ENCODE measurements around the gene EDEM1. TPM values are rescaled to one million over a fixed set of nuclear protein-coding genes. Genes with fewer than 3 reads are reported as not detected.

The EDEM1 gene
- total and polyA plus RNA-seq, 2 donors (not counting 1 experiment from before 2014, with no cell fraction given) = 58.3 to 167 TPM

DNA sequence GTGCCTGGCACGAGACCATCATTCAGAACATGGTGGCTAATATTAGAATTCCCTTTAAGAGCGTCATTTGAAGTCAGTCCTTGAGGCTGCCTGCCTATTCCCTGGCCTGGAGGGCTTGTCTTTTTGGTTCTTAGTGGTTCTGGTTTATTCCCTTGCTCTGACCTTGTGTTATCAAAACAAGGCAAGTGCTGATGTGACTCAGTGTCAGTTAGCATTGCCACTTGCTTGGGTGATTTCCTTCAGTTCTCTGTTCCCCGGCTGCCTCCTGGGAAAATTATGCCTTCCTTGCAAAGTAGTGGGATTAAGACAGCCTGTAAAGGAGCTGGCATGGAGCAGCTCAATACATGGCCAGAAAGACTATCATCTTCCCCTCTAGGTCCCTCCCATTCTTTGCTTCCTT is 64.6 kb downstream of the EDEM1 start:
- H2AFZ ChIP-seq (ENCODE audit: insufficient read depth, low read depth, low read length, poor library complexity, severe bottlenecking) = no peak overlapping the region

DNA sequence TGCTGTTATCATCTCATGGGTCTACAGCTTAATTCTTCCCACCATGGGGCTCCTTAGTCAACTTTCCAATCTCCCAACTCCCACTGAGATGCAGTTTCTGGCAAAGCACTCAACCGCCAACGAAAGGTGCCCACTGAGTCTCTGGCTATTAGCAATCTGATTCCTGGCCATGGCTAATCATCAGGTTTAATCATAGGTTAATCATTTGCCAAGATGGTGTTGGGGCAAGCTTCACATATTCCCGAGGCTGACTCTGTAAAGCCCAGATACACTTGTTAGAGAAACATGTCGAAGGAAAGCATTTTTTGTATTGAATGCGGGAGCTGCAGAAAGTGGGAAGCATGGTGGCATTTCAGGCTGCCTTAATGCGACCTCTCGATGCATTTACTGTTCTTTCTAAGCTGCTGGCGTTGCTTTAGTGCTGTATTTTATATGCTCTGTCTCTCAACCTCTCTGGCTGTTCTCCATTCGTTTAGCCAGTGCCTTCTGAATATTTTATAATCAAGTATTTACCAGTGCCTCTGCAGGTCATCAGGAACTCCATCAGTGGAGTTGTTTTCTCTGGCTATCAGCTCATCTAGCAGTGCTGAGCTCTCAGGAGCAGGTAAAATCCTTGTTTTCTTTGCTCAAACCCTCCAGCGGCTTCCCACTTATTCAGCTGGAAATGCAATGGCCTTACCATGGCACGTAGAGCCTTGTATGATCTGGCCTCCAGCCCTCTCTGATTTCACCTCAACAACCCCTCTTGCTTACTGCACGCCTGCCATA is 67.0 kb downstream of the EDEM1 start:
- Mint-ChIP-seq H3K4me1 (peaks cover 13% of the 10 kb centered on the region), H3K27me3 (no peaks in the 10 kb centered on the region), H3K4me3 (no peak overlapping the region), H3K27ac (no peak overlapping the region), H3K9me3 (ENCODE audit: insufficient read depth) (no peaks in the 10 kb centered on the region)
- WGBS (ENCODE audit: insufficient coverage) = 94% methylated on average over 10 of the region's 12 CpGs
- no peak for ATAC-seq (ENCODE audit: low read depth)
- TF ChIP-seq EZH2 (IDR thresholded peaks at IDR 0.05; ENCODE audit: borderline replicate concordance, insufficient read depth, low read depth, low read length, poor library complexity, severe bottlenecking) = no peak
- TF ChIP-seq, protein P1, sequence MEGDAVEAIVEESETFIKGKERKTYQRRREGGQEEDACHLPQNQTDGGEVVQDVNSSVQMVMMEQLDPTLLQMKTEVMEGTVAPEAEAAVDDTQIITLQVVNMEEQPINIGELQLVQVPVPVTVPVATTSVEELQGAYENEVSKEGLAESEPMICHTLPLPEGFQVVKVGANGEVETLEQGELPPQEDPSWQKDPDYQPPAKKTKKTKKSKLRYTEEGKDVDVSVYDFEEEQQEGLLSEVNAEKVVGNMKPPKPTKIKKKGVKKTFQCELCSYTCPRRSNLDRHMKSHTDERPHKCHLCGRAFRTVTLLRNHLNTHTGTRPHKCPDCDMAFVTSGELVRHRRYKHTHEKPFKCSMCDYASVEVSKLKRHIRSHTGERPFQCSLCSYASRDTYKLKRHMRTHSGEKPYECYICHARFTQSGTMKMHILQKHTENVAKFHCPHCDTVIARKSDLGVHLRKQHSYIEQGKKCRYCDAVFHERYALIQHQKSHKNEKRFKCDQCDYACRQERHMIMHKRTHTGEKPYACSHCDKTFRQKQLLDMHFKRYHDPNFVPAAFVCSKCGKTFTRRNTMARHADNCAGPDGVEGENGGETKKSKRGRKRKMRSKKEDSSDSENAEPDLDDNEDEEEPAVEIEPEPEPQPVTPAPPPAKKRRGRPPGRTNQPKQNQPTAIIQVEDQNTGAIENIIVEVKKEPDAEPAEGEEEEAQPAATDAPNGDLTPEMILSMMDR (IDR thresholded peaks at IDR 0.05) = no peak
- no peaks in the 10 kb centered on the region for H3K79me2 ChIP-seq (ENCODE audit: control insufficient read depth, insufficient read depth, low read length)
- H3K4me1 ChIP-seq (ENCODE audit: control insufficient read depth in 2 of 2, insufficient read depth in 2 of 2, low read length in 2 of 2) = peaks cover 6% of the 10 kb centered on the region in 2 donors
- no peak overlapping the region for H3K4me3 ChIP-seq (ENCODE audit: control extremely low read depth in 1 of 5, extremely low read depth in 1 of 5, insufficient read depth in 1 of 5, low read depth in 2 of 5, low read length in 4 of 5)
- no peak overlapping the region for H3K9ac ChIP-seq (ENCODE audit: low read length)
- DNase-seq = no peak
- intact Hi-C loops (cut with micrococcal nuclease) = no loop called here
- no peaks in the 10 kb centered on the region for H4K20me1 ChIP-seq (ENCODE audit: control insufficient read depth, insufficient read depth, low read length, poor library complexity, severe bottlenecking)
- CTCF ChIA-PET = no interaction called here
- H3K27ac ChIP-seq (ENCODE audit: low read length in 2 of 2) = no peak overlapping the region
- no peak overlapping the region for H2AFZ ChIP-seq (ENCODE audit: insufficient read depth, low read depth, low read length, poor library complexity, severe bottlenecking)
- POLR2A ChIA-PET = no interaction called here
- H3K9me3 ChIP-seq (ENCODE audit: control extremely low read depth in 1 of 3, control insufficient read depth in 2 of 3, insufficient read depth in 1 of 3, low read length in 2 of 3) = peaks cover 0 to 1% (median 0%) of the 10 kb centered on the region in 3 donors
- H3K4me2 ChIP-seq (replicated peaks; ENCODE audit: low read depth, low read length, poor library complexity, severe bottlenecking) = no peak overlapping the region
- no peaks in the 10 kb centered on the region for H3K36me3 ChIP-seq (replicated peaks in 1 of 2; ENCODE audit: control extremely low read depth in 1 of 2, control insufficient read depth in 1 of 2, extremely low read depth in 1 of 2, insufficient read depth in 2 of 2, low read length in 1 of 2)
- H3K27me3 ChIP-seq (replicated peaks in 1 of 4; ENCODE audit: control extremely low read depth in 1 of 4, control insufficient read depth in 3 of 4, insufficient read depth in 4 of 4, low read length in 3 of 4) = no peaks in the 10 kb centered on the region

More for the DNA sequence above, 64.6 kb downstream of the EDEM1 start:
- no peaks in the 10 kb centered on the region for H3K36me3 ChIP-seq (replicated peaks in 1 of 2; ENCODE audit: control extremely low read depth in 1 of 2, control insufficient read depth in 1 of 2, extremely low read depth in 1 of 2, insufficient read depth in 2 of 2, low read length in 1 of 2)
- no peak for TF ChIP-seq EZH2 (IDR thresholded peaks at IDR 0.05; ENCODE audit: borderline replicate concordance, insufficient read depth, low read depth, low read length, poor library complexity, severe bottlenecking)
- TF ChIP-seq, protein P1 (IDR thresholded peaks at IDR 0.05) = no peak
- WGBS (ENCODE audit: insufficient coverage) = 95% methylated on average over 2 of the region's 3 CpGs
- H3K9me3 ChIP-seq (ENCODE audit: control extremely low read depth in 1 of 3, control insufficient read depth in 2 of 3, insufficient read depth in 1 of 3, low read length in 2 of 3) = no peaks in the 10 kb centered on the region
- peaks cover 5 to 6% of the 10 kb centered on the region in 2 donors for H3K4me1 ChIP-seq (ENCODE audit: control insufficient read depth in 2 of 2, insufficient read depth in 2 of 2, low read length in 2 of 2)
- Mint-ChIP-seq H3K27me3 (no peaks in the 10 kb centered on the region), H3K27ac (no peak overlapping the region), H3K4me3 (no peak overlapping the region), H3K4me1 (peaks cover 11% of the 10 kb centered on the region), H3K9me3 (ENCODE audit: insufficient read depth) (no peaks in the 10 kb centered on the region)
- H3K27me3 ChIP-seq (replicated peaks in 1 of 4; ENCODE audit: control extremely low read depth in 1 of 4, control insufficient read depth in 3 of 4, insufficient read depth in 4 of 4, low read length in 3 of 4) = no peaks in the 10 kb centered on the region
- no peak overlapping the region for H3K4me3 ChIP-seq (ENCODE audit: control extremely low read depth in 1 of 5, extremely low read depth in 1 of 5, insufficient read depth in 1 of 5, low read depth in 2 of 5, low read length in 4 of 5)
- no peaks in the 10 kb centered on the region for H3K79me2 ChIP-seq (ENCODE audit: control insufficient read depth, insufficient read depth, low read length)
- DNase-seq (no peak), ATAC-seq (ENCODE audit: low read depth) (no peak)
- H3K9ac ChIP-seq (ENCODE audit: low read length) = no peak overlapping the region
- ChIA-PET CTCF (no interaction called here), POLR2A (no interaction called here)
- no peak overlapping the region for H3K4me2 ChIP-seq (replicated peaks; ENCODE audit: low read depth, low read length, poor library complexity, severe bottlenecking)
- H3K27ac ChIP-seq (ENCODE audit: low read length in 2 of 2) = no peak overlapping the region
- H4K20me1 ChIP-seq (ENCODE audit: control insufficient read depth, insufficient read depth, low read length, poor library complexity, severe bottlenecking) = no peaks in the 10 kb centered on the region
- intact Hi-C loops (cut with micrococcal nuclease) = no loop called here

All from B cell (primary cell).